GM12878 (cell line): ENCODE measurements around the gene PLEKHM3.

Source experiments
- EP300 ChIP-seq, 2 experiments: fragments of 150-350 bp in 1 of 2; IDR thresholded peaks; 2 replicates each; pipeline ENCODE4 v1.6.1; 2011 to 2012; ENCODE audit warnings: low read depth in 2 of 2, low read length in 2 of 2, borderline replicate concordance in 1 of 2, improper control_type of control experiment in 1 of 2, inconsistent platforms in 1 of 2; ENCODE audit not compliant: control insufficient read depth in 1 of 2
- EZH2 ChIP-seq: IDR thresholded peaks from 2 replicates; pipeline ENCODE4 v1.6.1; 2012; ENCODE audit warnings: low read depth, mild to moderate bottlenecking, control low read depth, inconsistent platforms, low read length, borderline replicate concordance; ENCODE audit not compliant: control insufficient read depth
- JUND ChIP-seq: IDR thresholded peaks from 2 replicates; pipeline ENCODE4 v1.6.1; 2012; ENCODE audit warnings: low read depth, mild to moderate bottlenecking, low read length, improper control_type of control experiment, moderate library complexity
- POLR2A ChIP-seq: IDR thresholded peaks from 2 replicates; pipeline ENCODE4 v1.6.1; 2011; ENCODE audit warnings: low read depth, mild to moderate bottlenecking, low read length
- TF ChIP-seq, protein P1 (sequence below): IDR thresholded peaks from 2 replicates; pipeline ENCODE4 v1.6.1; 2011; ENCODE audit warnings: low read depth, mild to moderate bottlenecking, low read length, moderate library complexity, borderline replicate concordance; ENCODE audit errors: extremely low read depth
- TF ChIP-seq, protein P2 (sequence below): fragments of 450-650 bp; IDR thresholded peaks from 2 replicates; pipeline ENCODE4 v1.6.1; 2017; ENCODE audit warnings: mild to moderate bottlenecking, moderate library complexity
- TF ChIP-seq, protein P3 (sequence below): fragments of 450-650 bp; IDR thresholded peaks from 2 replicates; pipeline ENCODE4 v1.6.1; 2016; ENCODE audit warnings: mild to moderate bottlenecking, moderate library complexity, borderline replicate concordance
- TF ChIP-seq, protein P4 (sequence below), 3 experiments: IDR thresholded peaks in 2 of 3; conservative IDR thresholded peaks in 1 of 3; 2 replicates each; pipeline ENCODE4 v1.5.1; 2011; ENCODE audit warnings: low read depth in 3 of 3, low read length in 3 of 3, mild to moderate bottlenecking in 3 of 3, control low read depth in 2 of 3, moderate library complexity in 2 of 3, inconsistent platforms in 1 of 3, mixed read lengths in 1 of 3; ENCODE audit not compliant: control insufficient read depth in 2 of 3, insufficient read depth in 1 of 3; ENCODE audit errors: extremely low read depth in 1 of 3

DNA sequence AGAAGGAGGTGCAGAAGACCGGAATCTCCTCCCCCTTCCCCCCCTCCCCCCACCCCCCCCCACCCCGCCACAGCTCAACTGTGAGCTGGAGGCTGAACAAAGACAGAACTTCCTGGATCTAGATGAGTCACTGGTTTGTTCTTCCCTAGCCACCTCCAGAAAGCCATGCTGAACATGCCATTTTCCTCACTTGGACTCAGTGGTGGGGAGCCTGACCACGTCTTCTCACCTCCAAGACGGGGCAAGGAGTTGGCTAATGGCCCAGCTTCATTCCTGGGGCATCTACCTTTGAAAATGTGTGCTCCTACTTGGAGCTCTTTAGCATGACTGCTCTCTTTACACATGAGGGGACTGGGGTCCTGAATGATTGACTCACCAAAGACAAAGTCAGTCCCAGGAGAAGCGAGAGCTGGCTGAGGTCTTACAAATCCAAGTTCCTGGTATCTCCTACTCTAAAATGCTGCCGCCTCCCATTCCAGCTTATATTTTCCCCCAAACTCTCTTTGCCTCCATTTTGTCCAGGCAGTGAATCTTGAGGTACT lies 233.0 kb downstream of the PLEKHM3 start:
- TF ChIP-seq EZH2 = no peak
- TF ChIP-seq, protein P1, sequence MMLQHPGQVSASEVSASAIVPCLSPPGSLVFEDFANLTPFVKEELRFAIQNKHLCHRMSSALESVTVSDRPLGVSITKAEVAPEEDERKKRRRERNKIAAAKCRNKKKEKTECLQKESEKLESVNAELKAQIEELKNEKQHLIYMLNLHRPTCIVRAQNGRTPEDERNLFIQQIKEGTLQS = no peak
- TF ChIP-seq, protein P2, sequence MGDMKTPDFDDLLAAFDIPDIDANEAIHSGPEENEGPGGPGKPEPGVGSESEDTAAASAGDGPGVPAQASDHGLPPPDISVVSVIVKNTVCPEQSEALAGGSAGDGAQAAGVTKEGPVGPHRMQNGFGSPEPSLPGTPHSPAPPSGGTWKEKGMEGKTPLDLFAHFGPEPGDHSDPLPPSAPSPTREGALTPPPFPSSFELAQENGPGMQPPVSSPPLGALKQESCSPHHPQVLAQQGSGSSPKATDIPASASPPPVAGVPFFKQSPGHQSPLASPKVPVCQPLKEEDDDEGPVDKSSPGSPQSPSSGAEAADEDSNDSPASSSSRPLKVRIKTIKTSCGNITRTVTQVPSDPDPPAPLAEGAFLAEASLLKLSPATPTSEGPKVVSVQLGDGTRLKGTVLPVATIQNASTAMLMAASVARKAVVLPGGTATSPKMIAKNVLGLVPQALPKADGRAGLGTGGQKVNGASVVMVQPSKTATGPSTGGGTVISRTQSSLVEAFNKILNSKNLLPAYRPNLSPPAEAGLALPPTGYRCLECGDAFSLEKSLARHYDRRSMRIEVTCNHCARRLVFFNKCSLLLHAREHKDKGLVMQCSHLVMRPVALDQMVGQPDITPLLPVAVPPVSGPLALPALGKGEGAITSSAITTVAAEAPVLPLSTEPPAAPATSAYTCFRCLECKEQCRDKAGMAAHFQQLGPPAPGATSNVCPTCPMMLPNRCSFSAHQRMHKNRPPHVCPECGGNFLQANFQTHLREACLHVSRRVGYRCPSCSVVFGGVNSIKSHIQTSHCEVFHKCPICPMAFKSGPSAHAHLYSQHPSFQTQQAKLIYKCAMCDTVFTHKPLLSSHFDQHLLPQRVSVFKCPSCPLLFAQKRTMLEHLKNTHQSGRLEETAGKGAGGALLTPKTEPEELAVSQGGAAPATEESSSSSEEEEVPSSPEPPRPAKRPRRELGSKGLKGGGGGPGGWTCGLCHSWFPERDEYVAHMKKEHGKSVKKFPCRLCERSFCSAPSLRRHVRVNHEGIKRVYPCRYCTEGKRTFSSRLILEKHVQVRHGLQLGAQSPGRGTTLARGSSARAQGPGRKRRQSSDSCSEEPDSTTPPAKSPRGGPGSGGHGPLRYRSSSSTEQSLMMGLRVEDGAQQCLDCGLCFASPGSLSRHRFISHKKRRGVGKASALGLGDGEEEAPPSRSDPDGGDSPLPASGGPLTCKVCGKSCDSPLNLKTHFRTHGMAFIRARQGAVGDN = no peak
- TF ChIP-seq, protein P3, sequence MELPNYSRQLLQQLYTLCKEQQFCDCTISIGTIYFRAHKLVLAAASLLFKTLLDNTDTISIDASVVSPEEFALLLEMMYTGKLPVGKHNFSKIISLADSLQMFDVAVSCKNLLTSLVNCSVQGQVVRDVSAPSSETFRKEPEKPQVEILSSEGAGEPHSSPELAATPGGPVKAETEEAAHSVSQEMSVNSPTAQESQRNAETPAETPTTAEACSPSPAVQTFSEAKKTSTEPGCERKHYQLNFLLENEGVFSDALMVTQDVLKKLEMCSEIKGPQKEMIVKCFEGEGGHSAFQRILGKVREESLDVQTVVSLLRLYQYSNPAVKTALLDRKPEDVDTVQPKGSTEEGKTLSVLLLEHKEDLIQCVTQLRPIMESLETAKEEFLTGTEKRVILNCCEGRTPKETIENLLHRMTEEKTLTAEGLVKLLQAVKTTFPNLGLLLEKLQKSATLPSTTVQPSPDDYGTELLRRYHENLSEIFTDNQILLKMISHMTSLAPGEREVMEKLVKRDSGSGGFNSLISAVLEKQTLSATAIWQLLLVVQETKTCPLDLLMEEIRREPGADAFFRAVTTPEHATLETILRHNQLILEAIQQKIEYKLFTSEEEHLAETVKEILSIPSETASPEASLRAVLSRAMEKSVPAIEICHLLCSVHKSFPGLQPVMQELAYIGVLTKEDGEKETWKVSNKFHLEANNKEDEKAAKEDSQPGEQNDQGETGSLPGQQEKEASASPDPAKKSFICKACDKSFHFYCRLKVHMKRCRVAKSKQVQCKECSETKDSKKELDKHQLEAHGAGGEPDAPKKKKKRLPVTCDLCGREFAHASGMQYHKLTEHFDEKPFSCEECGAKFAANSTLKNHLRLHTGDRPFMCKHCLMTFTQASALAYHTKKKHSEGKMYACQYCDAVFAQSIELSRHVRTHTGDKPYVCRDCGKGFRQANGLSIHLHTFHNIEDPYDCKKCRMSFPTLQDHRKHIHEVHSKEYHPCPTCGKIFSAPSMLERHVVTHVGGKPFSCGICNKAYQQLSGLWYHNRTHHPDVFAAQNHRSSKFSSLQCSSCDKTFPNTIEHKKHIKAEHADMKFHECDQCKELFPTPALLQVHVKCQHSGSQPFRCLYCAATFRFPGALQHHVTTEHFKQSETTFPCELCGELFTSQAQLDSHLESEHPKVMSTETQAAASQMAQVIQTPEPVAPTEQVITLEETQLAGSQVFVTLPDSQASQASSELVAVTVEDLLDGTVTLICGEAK = no peak
- TF ChIP-seq POLR2A = no peak
- no peak for TF ChIP-seq EP300 (IDR thresholded peaks at IDR 0.05; ENCODE audit: borderline replicate concordance in 1 of 2, control insufficient read depth in 1 of 2, low read depth in 2 of 2, low read length in 2 of 2)
- TF ChIP-seq, protein P4, sequence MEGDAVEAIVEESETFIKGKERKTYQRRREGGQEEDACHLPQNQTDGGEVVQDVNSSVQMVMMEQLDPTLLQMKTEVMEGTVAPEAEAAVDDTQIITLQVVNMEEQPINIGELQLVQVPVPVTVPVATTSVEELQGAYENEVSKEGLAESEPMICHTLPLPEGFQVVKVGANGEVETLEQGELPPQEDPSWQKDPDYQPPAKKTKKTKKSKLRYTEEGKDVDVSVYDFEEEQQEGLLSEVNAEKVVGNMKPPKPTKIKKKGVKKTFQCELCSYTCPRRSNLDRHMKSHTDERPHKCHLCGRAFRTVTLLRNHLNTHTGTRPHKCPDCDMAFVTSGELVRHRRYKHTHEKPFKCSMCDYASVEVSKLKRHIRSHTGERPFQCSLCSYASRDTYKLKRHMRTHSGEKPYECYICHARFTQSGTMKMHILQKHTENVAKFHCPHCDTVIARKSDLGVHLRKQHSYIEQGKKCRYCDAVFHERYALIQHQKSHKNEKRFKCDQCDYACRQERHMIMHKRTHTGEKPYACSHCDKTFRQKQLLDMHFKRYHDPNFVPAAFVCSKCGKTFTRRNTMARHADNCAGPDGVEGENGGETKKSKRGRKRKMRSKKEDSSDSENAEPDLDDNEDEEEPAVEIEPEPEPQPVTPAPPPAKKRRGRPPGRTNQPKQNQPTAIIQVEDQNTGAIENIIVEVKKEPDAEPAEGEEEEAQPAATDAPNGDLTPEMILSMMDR (IDR thresholded peaks at IDR 0.05 in 2 of 3, conservative IDR thresholded peaks at IDR 0.05 in 1 of 3; ENCODE audit: control insufficient read depth in 2 of 3, extremely low read depth in 1 of 3, insufficient read depth in 1 of 3, low read depth in 3 of 3, low read length in 3 of 3) = no peak
- no peak for TF ChIP-seq JUND
